ENCODE measurements around the gene ABCG1.
A peak's percentile ranks its signal among the peaks of the same experiment; 100 is the strongest.

The ABCG1 gene

GRCh38 chr21:42216726-42217572, 2.0 kb upstream of the ABCG1 start:
- Histone ChIP-seq H3K4me1 (peaks cover 8% of the 10 kb centered on the region), H3K27me3 (no peaks in the 10 kb centered on the region), H3K9me3 (no peaks in the 10 kb centered on the region), H3K36me3 (no peaks in the 10 kb centered on the region), H3K4me3 (ENCODE audit: low read depth, low read length) (no peak overlapping the region)
- no peak for DNase-seq
- no peak for TF ChIP-seq CTCF (IDR thresholded peaks at IDR 0.05; ENCODE audit: low read depth, low read length)

- no peaks in the 10 kb centered on the region for H3K27me3 ChIP-seq
- H3K4me3 ChIP-seq (ENCODE audit: low read depth, low read length) = peak overlapping the region; percentile 59
- no peaks in the 10 kb centered on the region for H3K9me3 ChIP-seq
- peaks cover 17% of the 10 kb centered on the region for H3K4me1 ChIP-seq
- H3K36me3 ChIP-seq = no peaks in the 10 kb centered on the region
- DNase-seq = peak; percentile 49
- TF ChIP-seq CTCF (IDR thresholded peaks at IDR 0.05; ENCODE audit: low read depth, low read length) = no peak
These were observed 732 bp downstream of the ABCG1 start for GRCh38 chr21:42219606-42220137.

- peak; percentile 73 for DNase-seq
- TF ChIP-seq CTCF (IDR thresholded peaks at IDR 0.05; ENCODE audit: low read depth, low read length) = no peak
- Histone ChIP-seq H3K36me3 (no peaks in the 10 kb centered on the region), H3K9me3 (no peaks in the 10 kb centered on the region), H3K27me3 (no peaks in the 10 kb centered on the region), H3K4me1 (peaks cover 17% of the 10 kb centered on the region), H3K4me3 (ENCODE audit: low read depth, low read length) (peak overlapping the region; percentile 59)
These were observed 1.3 kb downstream of the ABCG1 start for GRCh38 chr21:42220138-42220701.

GRCh38 chr21:42221581-42222345, 2.8 kb downstream of the ABCG1 start:
- H3K9me3 ChIP-seq = no peaks in the 10 kb centered on the region
- H3K4me3 ChIP-seq (ENCODE audit: low read depth, low read length) = peak overlapping the region; percentile 20; the same call in 1 of the 2 replicates
- no peaks in the 10 kb centered on the region for H3K36me3 ChIP-seq
- H3K4me1 ChIP-seq = peaks cover 17% of the 10 kb centered on the region
- no peaks in the 10 kb centered on the region for H3K27me3 ChIP-seq
- no peak for TF ChIP-seq CTCF (IDR thresholded peaks at IDR 0.05; ENCODE audit: low read depth, low read length)
- DNase-seq = no peak

GRCh38 chr21:42222386-42222785, 3.4 kb downstream of the ABCG1 start:
- DNase-seq = no peak
- H3K4me3 ChIP-seq (ENCODE audit: low read depth, low read length) = no peak overlapping the region; the same call in 1 of the 2 replicates
- no peaks in the 10 kb centered on the region for H3K36me3 ChIP-seq
- H3K27me3 ChIP-seq = no peaks in the 10 kb centered on the region
- no peak for TF ChIP-seq CTCF (IDR thresholded peaks at IDR 0.05; ENCODE audit: low read depth, low read length)
- no peaks in the 10 kb centered on the region for H3K9me3 ChIP-seq
- H3K4me1 ChIP-seq = peaks cover 17% of the 10 kb centered on the region

Data from BE2C (cell line).